GM10248 (cell line): ENCODE measurements around the gene FBXW4.

ENCODE experiments used
- CTCF ChIA-PET: fragments of 300-600 bp; sonication (Branson Sonifier 250); formaldehyde crosslinking; extraction: SDS; loops from one replicate; lab custom pipeline; 2021; ENCODE audit warnings: antibody characterized with exemption; lab: Yijun Ruan, JAX
- POLR2A ChIA-PET: fragments of 350-650 bp; sonication (Branson Sonifier 250); formaldehyde crosslinking; extraction: SDS; loops from one replicate; lab custom pipeline; 2020; ENCODE audit warnings: antibody characterized with exemption; lab: Yijun Ruan, JAX
- DNase-seq: peaks from one replicate; pipeline ENCODE4 v3.0.0; 2012; ENCODE audit errors: extremely low spot score
- CTCF ChIP-seq: IDR thresholded peaks from 2 replicates; pipeline ENCODE4 v1.5.1; 2012; ENCODE audit warnings: mild to moderate bottlenecking, low read depth; ENCODE audit errors: extremely low read depth, missing control alignments, control extremely low read depth

The FBXW4 gene

GRCh38 chr10:101576211-101576863, 118.6 kb downstream of the FBXW4 start:
- TF ChIP-seq CTCF = no peak
- POLR2A ChIA-PET = no interaction called here
- CTCF ChIA-PET = interaction anchor here (1.2 to 2.9 kb wide), 3 partner anchors 9 to 362 kb away, joined by 3 to 10 read pairs (median 4); no protein-coding TSS in a partner anchor
- DNase-seq = no peak

- DNase-seq = no peak
- TF ChIP-seq CTCF = no peak
- ChIA-PET POLR2A (no interaction called here), CTCF (interaction anchor here (1.2 to 2.9 kb wide), 3 partner anchors 10 to 362 kb away, joined by 3 to 10 read pairs (median 4); no protein-coding TSS in a partner anchor)
These were observed 119.3 kb downstream of the FBXW4 start for GRCh38 chr10:101575580-101576210.

GRCh38 chr10:101575091-101575490, 119.9 kb downstream of the FBXW4 start:
- ChIA-PET POLR2A (no interaction called here), CTCF (interaction anchor here (2.9 kb wide), 1 partner anchor 361 kb away, joined by 10 read pairs; no protein-coding TSS in a partner anchor)
- DNase-seq = no peak
- no peak for TF ChIP-seq CTCF

GRCh38 chr10:101573885-101574753, 120.9 kb downstream of the FBXW4 start:
- DNase-seq = no peak
- CTCF ChIA-PET = interaction anchor here (7.0 to 7.1 kb wide), 2 partner anchors 10 to 359 kb away, joined by 103 to 116 read pairs; partner anchors contain the start of genes DPCD and POLL
- TF ChIP-seq CTCF = no peak
- POLR2A ChIA-PET = no interaction called here

- DNase-seq = no peak
- TF ChIP-seq CTCF = no peak
- POLR2A ChIA-PET = no interaction called here
- CTCF ChIA-PET = interaction anchor here (0.7 to 7.1 kb wide), 3 partner anchors 11 to 358 kb away, joined by 3 to 116 read pairs (median 103); partner anchors contain the start of genes DPCD and POLL
These were observed 122.2 kb downstream of the FBXW4 start for GRCh38 chr10:101572785-101573184.

GRCh38 chr10:101572126-101572525, 122.8 kb downstream of the FBXW4 start:
- TF ChIP-seq CTCF = no peak
- POLR2A ChIA-PET = no interaction called here
- no peak for DNase-seq
- CTCF ChIA-PET = interaction anchor here (0.7 to 7.1 kb wide), 8 partner anchors 12 to 357 kb away, joined by 3 to 116 read pairs (median 16); partner anchors contain the start of genes DPCD and POLL
